HG03045 (cell line): ENCODE results near the gene PRPF18.
A peak's percentile ranks its signal among the peaks of the same experiment; 100 is the strongest.
"Not testable (repeated sequence)": the region's sequence is repeated elsewhere in the genome, so short reads cannot be mapped to it uniquely, and the experiment has no call there.

Source experiments
- ATAC-seq: cut with Tn5 transposase; IDR thresholded peaks from one replicate; pipeline ENCODE4 v1.9.1; 2021; ENCODE audit warnings: mild to moderate bottlenecking, moderate library complexity; ENCODE audit not compliant: unreplicated experiment

PRPF18 gene, protein sequence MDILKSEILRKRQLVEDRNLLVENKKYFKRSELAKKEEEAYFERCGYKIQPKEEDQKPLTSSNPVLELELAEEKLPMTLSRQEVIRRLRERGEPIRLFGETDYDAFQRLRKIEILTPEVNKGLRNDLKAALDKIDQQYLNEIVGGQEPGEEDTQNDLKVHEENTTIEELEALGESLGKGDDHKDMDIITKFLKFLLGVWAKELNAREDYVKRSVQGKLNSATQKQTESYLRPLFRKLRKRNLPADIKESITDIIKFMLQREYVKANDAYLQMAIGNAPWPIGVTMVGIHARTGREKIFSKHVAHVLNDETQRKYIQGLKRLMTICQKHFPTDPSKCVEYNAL

GRCh38 chr10:13586676-13587355, at the start of gene PRPF18:
PRPF18 (plus strand) TSS chr10:13586965; CDS start chr10:13587087, 122 bp downstream.
- peak; percentile 100 for ATAC-seq

- not testable (repeated sequence) for ATAC-seq
Observed at GRCh38 chr10:13537985-13538384, 48.8 kb upstream of the PRPF18 start.

DNA sequence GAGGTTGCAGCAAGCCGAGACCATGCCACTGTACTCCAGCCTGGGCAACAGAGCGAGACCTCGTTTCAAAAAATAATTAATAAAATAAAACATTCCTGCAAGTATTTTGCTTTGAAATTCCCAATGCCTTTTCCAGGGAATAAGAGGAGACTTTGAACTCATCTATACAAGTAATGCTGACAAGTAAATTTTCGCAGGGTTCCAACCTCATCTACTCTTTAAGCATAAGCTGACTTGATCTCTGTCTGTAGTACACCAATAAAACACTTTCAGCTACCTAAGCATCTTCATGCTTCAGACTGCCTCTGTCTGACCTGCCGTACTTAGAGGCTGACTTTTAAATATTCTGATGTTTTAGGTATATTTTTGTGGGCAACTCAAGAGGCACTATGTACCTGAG, 44.2 kb upstream of the PRPF18 start:
- ATAC-seq, result no peak

DNA sequence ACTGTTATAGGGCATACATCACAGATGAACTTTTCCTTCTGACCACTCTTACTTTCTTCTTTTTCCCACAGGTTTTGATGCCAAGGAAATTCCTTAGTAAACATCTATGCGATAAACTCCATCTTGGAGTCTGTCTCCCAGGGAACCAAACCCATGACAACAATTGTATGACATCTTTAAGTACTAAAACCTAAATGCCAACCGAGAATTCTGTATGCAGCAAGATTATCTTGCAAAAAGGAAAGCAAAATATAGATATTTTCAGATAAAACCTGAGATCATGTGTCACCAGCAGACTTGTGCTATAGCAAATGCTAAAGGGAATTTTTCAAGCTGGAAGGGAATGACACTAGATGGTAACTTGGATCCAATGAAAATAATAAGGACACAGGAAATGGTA, 36.0 kb upstream of the PRPF18 start:
- no peak for ATAC-seq

DNA sequence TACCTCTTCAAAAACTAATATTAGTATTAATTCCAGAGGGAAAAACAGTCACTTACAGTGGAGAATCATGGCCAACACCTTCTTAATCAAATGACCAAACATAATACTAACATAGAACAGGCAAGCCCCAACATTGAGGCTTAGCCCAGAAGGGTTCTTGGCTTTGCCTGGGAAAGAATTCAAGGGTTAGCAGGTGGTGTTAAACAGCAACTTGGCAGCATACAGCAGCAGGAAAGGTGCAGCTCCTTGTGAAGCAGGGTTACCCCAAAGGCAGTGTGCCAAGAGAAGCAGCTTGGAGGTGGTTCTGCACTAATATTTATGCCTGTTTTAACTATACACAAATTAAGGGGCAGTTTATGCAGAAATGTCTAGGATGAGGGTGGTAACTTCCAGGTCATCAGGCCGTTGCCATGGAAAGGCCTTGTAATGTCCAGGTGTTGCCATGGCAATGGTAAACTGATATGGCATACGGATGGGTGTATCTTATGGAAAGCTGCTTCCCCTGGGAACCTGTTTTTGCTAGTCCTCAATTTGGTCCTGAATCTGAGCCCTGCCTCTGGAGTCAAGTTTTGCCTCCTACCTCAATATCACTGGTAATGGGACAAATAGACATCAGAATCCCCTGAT, 30.8 kb upstream of the PRPF18 start:
- no peak for ATAC-seq

DNA sequence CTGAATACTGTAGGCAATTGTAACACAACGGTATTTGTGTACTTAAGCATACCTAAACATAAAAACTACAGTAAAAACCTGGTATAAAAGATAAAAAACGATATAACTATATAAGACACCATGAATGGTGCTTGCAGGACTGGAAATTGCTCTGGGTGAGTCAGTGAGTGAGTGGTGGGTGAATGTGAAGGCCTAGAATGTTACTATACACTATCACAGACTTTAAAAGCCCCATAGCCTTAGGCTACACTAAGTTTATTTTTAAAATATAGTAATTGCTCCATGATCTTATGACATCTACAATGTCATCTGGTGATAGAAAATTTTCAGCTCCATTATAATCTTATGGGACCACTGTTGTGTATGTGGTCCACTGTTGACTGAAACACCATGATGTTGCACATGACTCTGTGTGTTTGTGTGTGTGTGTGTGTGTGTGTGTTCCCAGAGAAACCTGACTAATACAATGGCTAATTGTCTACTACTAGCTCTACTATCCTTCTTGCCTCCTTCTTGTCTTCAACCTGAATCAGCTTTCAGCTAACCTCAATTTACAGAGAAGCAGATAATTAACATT, 27.6 kb upstream of the PRPF18 start:
- ATAC-seq, result no peak

- no peak for ATAC-seq
Observed at GRCh38 chr10:13560597-13560996, 26.2 kb upstream of the PRPF18 start.

DNA sequence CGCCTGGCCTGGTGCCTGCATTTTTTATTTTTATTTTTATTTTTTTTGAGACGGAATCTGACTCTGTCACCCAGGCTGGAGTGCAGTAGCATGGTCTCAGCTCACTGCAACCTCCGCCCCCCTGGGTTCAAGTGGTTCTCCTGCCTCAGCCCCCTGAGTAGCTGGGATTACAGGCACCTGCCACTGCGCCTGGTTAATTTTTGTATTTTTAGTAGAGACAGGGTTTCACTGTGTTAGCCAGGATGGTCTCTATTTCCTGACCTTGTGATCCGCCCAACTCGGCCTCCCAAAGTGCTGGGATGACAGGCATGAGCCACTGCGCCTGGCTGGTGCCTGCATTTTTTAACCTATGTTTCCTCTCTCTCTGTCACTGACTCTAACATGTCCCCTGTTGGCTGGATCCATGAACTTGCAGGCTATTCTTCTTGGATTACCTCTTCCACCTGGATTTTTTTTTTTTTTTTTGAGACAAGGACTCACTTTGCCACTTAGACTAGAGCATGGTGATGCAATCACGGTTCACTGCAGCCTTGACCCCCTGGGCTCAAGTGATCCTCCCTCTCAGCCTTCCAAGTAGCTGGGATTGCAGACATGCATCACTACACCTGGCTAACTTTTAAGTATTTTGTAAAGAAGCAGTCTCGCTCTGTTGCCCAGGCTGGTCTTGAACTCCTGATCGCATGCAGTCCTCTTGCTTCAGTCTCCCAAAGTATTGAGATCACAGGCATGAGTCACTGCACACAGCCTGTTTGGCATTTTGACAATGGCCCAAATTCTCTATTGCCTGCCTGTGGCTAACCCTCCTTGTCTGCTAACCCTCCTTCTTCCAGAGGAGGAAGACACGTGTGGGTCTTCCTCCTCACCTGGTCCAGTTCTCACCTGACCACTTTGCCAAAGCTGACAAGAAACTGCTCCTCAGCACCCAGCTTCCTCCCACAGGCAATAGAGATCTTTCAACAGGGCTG, 23.0 kb upstream of the PRPF18 start:
- ATAC-seq, result no peak

DNA sequence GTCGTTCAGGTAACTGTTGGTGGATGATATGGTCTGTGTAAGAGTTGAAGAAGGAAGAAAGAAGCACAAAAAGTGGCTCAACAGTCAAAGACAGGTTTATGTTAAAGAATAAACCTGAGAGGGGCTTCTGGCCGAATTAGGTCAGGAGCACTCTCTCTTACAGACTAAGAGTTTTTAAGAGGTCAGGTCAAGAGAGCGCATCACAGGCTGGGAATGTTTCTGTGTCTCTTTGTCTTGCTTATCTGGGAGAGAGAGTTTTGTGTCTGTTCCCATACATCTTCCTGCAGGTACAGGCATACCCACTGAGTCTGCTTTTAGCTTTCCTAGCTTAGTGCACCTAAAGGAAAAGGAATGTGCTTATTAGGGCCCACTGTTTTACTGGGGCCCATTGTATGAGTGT, 22.2 kb upstream of the PRPF18 start:
- no peak for ATAC-seq

DNA sequence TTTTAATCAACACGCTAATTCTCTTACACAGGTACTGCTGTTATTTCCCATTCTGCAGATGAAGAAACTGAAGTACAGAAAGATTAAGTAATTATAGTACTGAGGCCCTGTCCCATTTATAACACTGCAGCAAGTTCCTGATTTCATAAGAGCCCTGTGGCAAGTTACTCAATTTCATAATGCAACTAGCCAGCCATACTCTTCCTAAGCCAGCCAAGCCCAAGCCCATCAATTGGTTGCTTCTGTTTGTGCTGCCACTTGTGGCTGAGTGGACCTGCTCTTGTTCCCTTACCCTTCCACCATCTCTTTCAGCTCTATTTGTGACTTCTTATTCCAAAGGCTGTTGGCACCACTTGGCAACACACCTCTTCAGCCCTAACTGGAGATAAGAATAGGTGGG, 19.7 kb upstream of the PRPF18 start:
- no peak for ATAC-seq

DNA sequence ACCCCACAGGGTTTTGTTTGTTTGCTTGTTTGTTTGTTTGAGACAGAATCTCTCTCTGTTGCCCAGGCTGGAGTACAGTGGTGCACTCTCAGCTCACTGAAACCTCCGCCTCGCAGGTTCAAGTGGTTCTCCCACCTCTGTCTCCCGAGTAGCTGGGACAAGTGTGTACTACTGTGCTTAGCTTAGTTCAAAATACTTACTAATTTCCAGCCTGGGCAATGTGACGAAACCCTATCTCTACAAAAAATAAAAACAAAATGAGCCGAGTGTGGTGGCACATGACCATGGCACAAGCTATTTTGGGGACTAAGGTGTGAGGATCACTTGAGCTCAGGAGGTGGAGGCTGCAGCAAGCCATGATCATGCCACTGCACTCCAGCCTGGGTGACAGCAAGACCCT, 15.2 kb upstream of the PRPF18 start:
- ATAC-seq, result no peak

DNA sequence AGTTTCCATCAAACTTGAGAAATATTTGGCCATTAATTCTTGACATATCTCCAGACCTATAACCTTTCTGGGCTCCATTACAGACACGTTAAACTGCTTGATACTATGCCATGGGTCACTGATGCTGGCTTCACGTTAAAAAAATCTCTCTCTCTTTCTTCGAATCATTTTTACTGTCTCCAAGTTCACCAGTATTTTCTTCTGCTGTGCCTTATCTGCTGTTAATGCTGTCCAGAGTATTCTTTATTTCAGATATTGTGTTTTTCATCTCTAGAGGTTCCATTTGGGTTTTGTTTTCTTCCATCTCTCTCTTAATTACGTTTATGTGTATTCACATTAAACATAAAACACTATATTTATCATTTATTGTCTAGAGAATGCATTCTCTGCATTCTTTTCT, 12.8 kb upstream of the PRPF18 start:
- ATAC-seq, result no peak

GRCh38 chr10:13585195-13585751, 1.5 kb upstream of the PRPF18 start:
- no peak for ATAC-seq

GRCh38 chr10:13585943-13586342, 822 bp upstream of the PRPF18 start:
- ATAC-seq, result no peak

- no peak for ATAC-seq
Observed at GRCh38 chr10:13587391-13587790, 626 bp downstream of the PRPF18 start.

DNA sequence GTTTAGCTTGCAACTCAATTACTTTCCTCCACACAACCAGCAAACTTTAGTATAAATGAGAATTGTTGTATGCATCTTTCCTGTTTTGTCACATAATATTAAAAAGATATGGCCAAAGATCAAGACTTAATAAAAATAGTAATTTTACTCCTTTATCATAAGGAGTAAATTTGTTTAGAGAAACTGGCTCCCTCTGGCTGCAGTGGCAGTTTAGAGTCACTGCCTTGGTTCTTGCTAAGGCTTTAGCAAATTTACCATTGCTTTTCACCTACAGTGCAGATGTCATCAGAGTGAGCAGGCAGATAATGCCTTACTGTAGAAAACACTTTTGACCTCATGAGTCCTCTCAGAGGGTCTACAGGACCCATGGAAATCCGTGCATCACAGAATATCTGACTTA, 2.6 kb downstream of the PRPF18 start:
- ATAC-seq, result no peak

- no peak for ATAC-seq
Observed at GRCh38 chr10:13590886-13591285, 4.1 kb downstream of the PRPF18 start.

DNA sequence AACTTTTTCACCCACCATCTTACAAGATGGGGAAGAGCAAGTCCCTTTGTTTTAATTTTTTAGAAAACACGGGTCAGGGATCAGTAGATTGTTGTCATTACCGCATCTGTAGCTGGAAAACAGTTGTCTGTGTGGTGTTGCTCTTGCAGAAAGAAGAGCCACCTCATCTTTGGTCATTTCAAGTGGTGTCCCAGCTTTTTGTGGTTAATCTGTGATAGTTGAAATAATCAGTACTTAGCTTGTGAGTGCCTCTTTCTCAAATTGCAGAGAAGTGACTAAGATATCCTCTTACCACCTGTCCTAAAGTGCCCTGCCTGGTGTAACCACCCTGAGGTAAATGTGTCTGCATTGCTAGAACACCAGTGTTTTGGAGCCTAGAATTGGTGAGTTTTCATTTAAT, 5.5 kb downstream of the PRPF18 start:
- no peak for ATAC-seq

- ATAC-seq, result no peak
Observed at GRCh38 chr10:13593535-13593934, 6.8 kb downstream of the PRPF18 start.

GRCh38 chr10:13594641-13595040, 7.9 kb downstream of the PRPF18 start:
- no peak for ATAC-seq
